Astrocyte (in vitro differentiated cells and primary cell): ENCODE results near the gene OPN3. TPM values are rescaled to one million over a fixed set of nuclear protein-coding genes. Genes with fewer than 3 reads are reported as not detected.
A peak's percentile ranks its signal among the peaks of the same experiment; 100 is the strongest.

Source experiments
- DNase-seq: peaks from one replicate; pipeline ENCODE4 v3.0.0-alpha.2; 2010; ENCODE audit warnings: low read depth
- FAIRE-seq: peaks from 2 replicates; lab custom pipeline; 2011; peaks lifted over from hg19 to GRCh38; lab: Jason Lieb, UNC
- H2AFZ ChIP-seq: 2 replicates; pipeline ENCODE4 v1.6.0; 2012; ENCODE audit warnings: low read depth, low read length, inconsistent platforms
- H3K27ac ChIP-seq: 2 replicates; pipeline ENCODE4 v1.5.1; 2011; ENCODE audit warnings: low read depth, low read length, inconsistent platforms
- H3K27me3 ChIP-seq: 2 replicates; pipeline ENCODE4 v1.6.0; 2011; ENCODE audit warnings: low read length, inconsistent platforms; ENCODE audit not compliant: insufficient read depth
- H3K36me3 ChIP-seq: 2 replicates; pipeline ENCODE4 v1.5.1; 2011; ENCODE audit warnings: low read length, inconsistent platforms; ENCODE audit not compliant: insufficient read depth
- H3K4me1 ChIP-seq: 2 replicates; pipeline ENCODE4 v1.5.1; 2011; ENCODE audit warnings: low read length, inconsistent platforms; ENCODE audit not compliant: insufficient read depth
- H3K4me2 ChIP-seq: 2 replicates; pipeline ENCODE4 v1.6.0; 2012; ENCODE audit warnings: low read length, inconsistent platforms
- H3K4me3 ChIP-seq: 2 replicates; pipeline ENCODE4 v1.5.1; 2011; ENCODE audit warnings: low read depth, mild to moderate bottlenecking, low read length, inconsistent platforms; ENCODE audit not compliant: insufficient read depth
- H3K79me2 ChIP-seq: 2 replicates; pipeline ENCODE4 v1.6.0; 2012; ENCODE audit warnings: mild to moderate bottlenecking, low read length, inconsistent platforms; ENCODE audit not compliant: insufficient read depth
- H3K9ac ChIP-seq: 2 replicates; pipeline ENCODE4 v1.6.0; 2012; ENCODE audit warnings: mild to moderate bottlenecking, low read length, inconsistent platforms
- H3K9me3 ChIP-seq: 2 replicates; pipeline ENCODE4 v1.5.1; 2012; ENCODE audit warnings: low read depth, mild to moderate bottlenecking, low read length, inconsistent platforms; ENCODE audit not compliant: insufficient read depth
- H4K20me1 ChIP-seq: 2 replicates; pipeline ENCODE4 v1.6.0; 2012; ENCODE audit warnings: low read length, inconsistent platforms; ENCODE audit not compliant: insufficient read depth
- H3K27ac Mint-ChIP-seq: one replicate; pipeline ENCODE4 v1.8.0; 2021; ENCODE audit warnings: mild to moderate bottlenecking, mixed read lengths; ENCODE audit not compliant: unreplicated experiment
- H3K27me3 Mint-ChIP-seq: one replicate; pipeline ENCODE4 v1.8.0; 2021; ENCODE audit warnings: low read depth, mixed read lengths; ENCODE audit not compliant: unreplicated experiment
- H3K36me3 Mint-ChIP-seq: one replicate; pipeline ENCODE4 v1.8.0; 2021; ENCODE audit warnings: low read depth, mixed read lengths; ENCODE audit not compliant: unreplicated experiment
- H3K4me1 Mint-ChIP-seq: one replicate; pipeline ENCODE4 v1.8.0; 2021; ENCODE audit warnings: low read depth, mixed read lengths; ENCODE audit not compliant: unreplicated experiment
- H3K4me3 Mint-ChIP-seq: one replicate; pipeline ENCODE4 v1.8.0; 2021; ENCODE audit warnings: mild to moderate bottlenecking, moderate library complexity, mixed read lengths; ENCODE audit not compliant: unreplicated experiment
- H3K9me3 Mint-ChIP-seq: one replicate; pipeline ENCODE4 v1.8.0; 2021; ENCODE audit warnings: mild to moderate bottlenecking, mixed read lengths; ENCODE audit not compliant: unreplicated experiment
- EZH2 ChIP-seq: IDR thresholded peaks from 2 replicates; pipeline ENCODE4 v1.6.1; 2012; ENCODE audit warnings: mild to moderate bottlenecking, low read length, inconsistent platforms; ENCODE audit not compliant: insufficient read depth
- total RNA-seq: library from RNA; stranded (reverse); gene quantifications from 2 replicates; pipeline ENCODE4 v1.2.1, GENCODE V29; 2021
- TF ChIP-seq, protein P1 (sequence below): IDR thresholded peaks from 2 replicates; pipeline ENCODE4 v1.5.1; 2011; ENCODE audit warnings: low read depth, mild to moderate bottlenecking, inconsistent platforms, low read length, moderate library complexity; ENCODE audit not compliant: insufficient read depth

The OPN3 gene
- total RNA-seq, 1 donor from 2014 or later: 16.9 TPM

DNA sequence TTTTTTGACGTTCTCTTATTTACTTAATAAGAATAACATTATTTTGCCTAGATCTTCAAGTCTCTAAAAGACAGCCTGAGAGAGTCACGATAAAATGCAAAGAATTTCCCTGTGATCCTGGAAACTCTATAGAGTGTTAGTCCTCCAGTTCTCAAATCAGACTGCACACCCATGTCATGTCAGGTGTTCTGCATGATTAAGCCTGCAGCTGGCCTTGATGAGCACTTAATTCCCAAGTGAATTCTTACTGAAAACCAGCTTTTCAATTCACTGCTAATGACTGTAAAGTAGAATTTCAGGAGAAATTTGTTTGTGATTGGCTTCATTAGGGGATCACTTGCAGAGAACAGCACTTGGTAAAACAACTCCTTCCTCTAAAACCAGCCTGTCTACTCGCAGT is 41.9 kb downstream of the OPN3 start:
- no peak overlapping the region for H3K4me2 ChIP-seq
- DNase-seq (no peak), FAIRE-seq (no peak)
- Mint-ChIP-seq H3K27me3 (no peaks in the 10 kb centered on the region), H3K4me3 (no peak overlapping the region), H3K27ac (no peak overlapping the region), H3K4me1 (peaks cover 29% of the 10 kb centered on the region), H3K9me3 (no peaks in the 10 kb centered on the region), H3K36me3 (no peaks in the 10 kb centered on the region)
- no peak overlapping the region for H3K27ac ChIP-seq
- no peaks in the 10 kb centered on the region for H3K9me3 ChIP-seq
- no peak overlapping the region for H2AFZ ChIP-seq
- H3K9ac ChIP-seq: no peak overlapping the region
- no peaks in the 10 kb centered on the region for H3K79me2 ChIP-seq
- no peaks in the 10 kb centered on the region for H3K36me3 ChIP-seq
- TF ChIP-seq, protein P1, sequence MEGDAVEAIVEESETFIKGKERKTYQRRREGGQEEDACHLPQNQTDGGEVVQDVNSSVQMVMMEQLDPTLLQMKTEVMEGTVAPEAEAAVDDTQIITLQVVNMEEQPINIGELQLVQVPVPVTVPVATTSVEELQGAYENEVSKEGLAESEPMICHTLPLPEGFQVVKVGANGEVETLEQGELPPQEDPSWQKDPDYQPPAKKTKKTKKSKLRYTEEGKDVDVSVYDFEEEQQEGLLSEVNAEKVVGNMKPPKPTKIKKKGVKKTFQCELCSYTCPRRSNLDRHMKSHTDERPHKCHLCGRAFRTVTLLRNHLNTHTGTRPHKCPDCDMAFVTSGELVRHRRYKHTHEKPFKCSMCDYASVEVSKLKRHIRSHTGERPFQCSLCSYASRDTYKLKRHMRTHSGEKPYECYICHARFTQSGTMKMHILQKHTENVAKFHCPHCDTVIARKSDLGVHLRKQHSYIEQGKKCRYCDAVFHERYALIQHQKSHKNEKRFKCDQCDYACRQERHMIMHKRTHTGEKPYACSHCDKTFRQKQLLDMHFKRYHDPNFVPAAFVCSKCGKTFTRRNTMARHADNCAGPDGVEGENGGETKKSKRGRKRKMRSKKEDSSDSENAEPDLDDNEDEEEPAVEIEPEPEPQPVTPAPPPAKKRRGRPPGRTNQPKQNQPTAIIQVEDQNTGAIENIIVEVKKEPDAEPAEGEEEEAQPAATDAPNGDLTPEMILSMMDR: no peak
- TF ChIP-seq EZH2: no peak
- no peaks in the 10 kb centered on the region for H3K27me3 ChIP-seq
- H4K20me1 ChIP-seq: no peaks in the 10 kb centered on the region
- no peak overlapping the region for H3K4me3 ChIP-seq
- H3K4me1 ChIP-seq: peaks cover under 1% of the 10 kb centered on the region

DNA sequence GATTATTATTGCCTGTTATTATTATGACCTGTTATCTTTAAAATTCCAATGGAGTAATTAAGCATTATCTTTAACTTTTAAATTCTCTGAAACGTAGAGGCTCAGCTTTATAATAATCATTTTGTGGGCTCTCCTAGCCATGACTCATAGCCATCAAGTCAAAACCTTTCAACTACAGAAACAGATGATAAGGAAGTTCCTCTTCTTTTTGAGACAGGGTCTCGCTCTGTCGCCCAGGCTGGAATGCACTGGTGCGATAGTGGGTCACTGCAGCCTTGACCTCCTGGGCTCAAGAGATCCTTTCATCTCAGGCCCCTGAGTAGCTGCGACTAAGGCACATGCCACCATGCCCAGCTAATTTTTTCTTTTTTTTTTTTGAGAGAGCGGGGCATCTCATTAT is 43.5 kb downstream of the OPN3 start:
- Mint-ChIP-seq H3K27me3 (no peaks in the 10 kb centered on the region), H3K27ac (no peak overlapping the region), H3K36me3 (no peaks in the 10 kb centered on the region), H3K4me3 (no peak overlapping the region), H3K4me1 (peaks cover 40% of the 10 kb centered on the region), H3K9me3 (no peaks in the 10 kb centered on the region)
- no peaks in the 10 kb centered on the region for H3K36me3 ChIP-seq
- H3K4me1 ChIP-seq: peaks cover 8% of the 10 kb centered on the region
- no peaks in the 10 kb centered on the region for H3K27me3 ChIP-seq
- H3K9me3 ChIP-seq: no peaks in the 10 kb centered on the region
- H3K4me2 ChIP-seq: no peak overlapping the region
- no peak overlapping the region for H2AFZ ChIP-seq
- H3K9ac ChIP-seq: no peak overlapping the region
- DNase-seq (no peak), FAIRE-seq (no peak)
- TF ChIP-seq, protein P1: no peak
- no peak for TF ChIP-seq EZH2
- H3K4me3 ChIP-seq: no peak overlapping the region
- no peaks in the 10 kb centered on the region for H4K20me1 ChIP-seq
- no peak overlapping the region for H3K27ac ChIP-seq
- no peaks in the 10 kb centered on the region for H3K79me2 ChIP-seq

DNA sequence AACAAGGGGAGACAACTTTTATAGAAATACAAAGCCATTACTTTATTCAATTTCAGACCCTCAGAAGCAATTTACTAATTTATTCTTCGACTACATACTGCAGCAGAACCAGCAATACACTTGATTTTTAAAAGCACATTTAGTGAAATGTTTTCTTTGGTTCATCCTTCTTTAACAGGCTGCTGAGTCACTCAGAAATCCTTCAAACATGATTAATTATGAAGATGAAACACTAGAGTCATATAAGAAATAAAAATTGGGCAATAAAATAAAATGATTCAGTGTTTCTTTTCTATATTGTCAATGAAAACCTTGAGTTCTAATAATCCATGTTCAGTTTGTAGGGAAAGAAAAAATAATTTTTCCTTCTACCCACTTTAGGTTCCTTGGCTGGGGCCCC is 47.0 kb downstream of the OPN3 start:
- Mint-ChIP-seq H3K4me1 (peaks cover 37% of the 10 kb centered on the region), H3K27me3 (no peaks in the 10 kb centered on the region), H3K9me3 (no peaks in the 10 kb centered on the region), H3K27ac (peak overlapping the region; percentile 30), H3K36me3 (no peaks in the 10 kb centered on the region), H3K4me3 (no peak overlapping the region)
- Histone ChIP-seq H3K9ac (no peak overlapping the region), H3K79me2 (no peaks in the 10 kb centered on the region), H3K27me3 (no peaks in the 10 kb centered on the region), H2AFZ (no peak overlapping the region), H3K4me1 (peaks cover 12% of the 10 kb centered on the region), H4K20me1 (no peaks in the 10 kb centered on the region), H3K9me3 (no peaks in the 10 kb centered on the region), H3K4me3 (no peak overlapping the region), H3K4me2 (no peak overlapping the region), H3K36me3 (no peaks in the 10 kb centered on the region), H3K27ac (no peak overlapping the region)
- TF ChIP-seq, protein P1: no peak
- TF ChIP-seq EZH2: no peak
- FAIRE-seq (no peak), DNase-seq (no peak)
